ENCODE data around the gene RPL27A. TPM values are rescaled to one million over a fixed set of nuclear protein-coding genes. Genes with fewer than 3 reads are reported as not detected.

The RPL27A gene
- 952 and 1,303 TPM in 2 replicates for total RNA-seq
- polyA plus RNA-seq = 1,047 and 1,363 TPM in 2 replicates
- 1,329 and 1,448 TPM in 2 replicates for polyA plus RNA-seq (2011; cell fraction: cytosol; rRNA removed)
- polyA plus RNA-seq (2011; cell fraction: nucleus; rRNA removed) = 314 and 358 TPM in 2 replicates
- 1,567 and 2,454 TPM in 2 replicates for polyA plus RNA-seq (2012)
- polyA minus RNA-seq = 388 and 392 TPM in 2 replicates
- polyA minus RNA-seq (2011; cell fraction: cytosol; rRNA and poly(A)+ RNA removed) = 855 TPM
- 174 and 196 TPM in 2 replicates for polyA minus RNA-seq (2011; cell fraction: nucleus; rRNA and poly(A)+ RNA removed)
- percentile 99 among the genes with signal in this experiment for Bru-seq, nascent RNA
- BruChase-seq, experiment 1, labeled RNA remaining after a 6-hour chase = percentile 99 among the genes with signal in this experiment
- BruChase-seq, experiment 2, labeled RNA remaining after a 2-hour chase = percentile 98 among the genes with signal in this experiment
- long read RNA-seq, full-length matches to known transcripts = 497 of 553 reads
- long read RNA-seq, partial matches to known transcripts = 34 of 553 reads
- long read RNA-seq, other reads (novel, unspliced or antisense) = 22 of 553 reads

GRCh38 chr11:8682303-8683114, at the start of gene RPL27A, which contains the start of gene TRIM66:
Gene RPL27A (plus strand): TSS chr11:8682792. CDS start chr11:8682814, 22 bp downstream.
Gene TRIM66 (minus strand): TSS chr11:8682665. CDS start chr11:8672274, 10,391 bp downstream.
- Histone ChIP-seq H3K4me1 (ENCODE audit: control insufficient read depth, extremely low read depth, insufficient read depth, low read length) (peaks cover 30% of the 10 kb centered on the region), H3K79me2 (ENCODE audit: control insufficient read depth, insufficient read depth, low read length) (peaks cover 37% of the 10 kb centered on the region), H3K9ac (replicated peaks; ENCODE audit: extremely low read depth, insufficient read depth, low read length) (peak within 1 kb of the TSS; percentile 99), H3K9me3 (replicated peaks; ENCODE audit: control insufficient read depth, insufficient read depth, low read length) (no peaks in the 10 kb centered on the region), H3K27ac (ENCODE audit: insufficient read depth, low read depth, low read length) (peak within 1 kb of the TSS; percentile 86), H3K4me2 (ENCODE audit: insufficient read depth, low read length) (peak within 1 kb of the TSS; percentile 98), H3K27me3 (ENCODE audit: control insufficient read depth in 2 of 2, insufficient read depth in 2 of 2, low read length in 2 of 2) (no peaks in the 10 kb centered on the region), H2AFZ (ENCODE audit: low read depth, low read length) (peak within 1 kb of the TSS; percentile 43), H4K20me1 (replicated peaks; ENCODE audit: control insufficient read depth, extremely low read depth, insufficient read depth, low read length) (peaks cover 2% of the 10 kb centered on the region), H3K36me3 (ENCODE audit: control insufficient read depth in 2 of 2, extremely low read depth in 1 of 2, insufficient read depth in 2 of 2, low read length in 2 of 2) (peaks cover 19 to 20% of the 10 kb centered on the region in 2 experiments), H3K4me3 (replicated peaks in 1 of 3; ENCODE audit: insufficient read depth in 1 of 3, low read depth in 1 of 3, low read length in 3 of 3) (peak within 1 kb of the TSS; percentile 58 to 92 (median 88)), H3K9me1 (replicated peaks; ENCODE audit: control insufficient read depth, extremely low read depth, insufficient read depth, low read length) (no peaks in the 10 kb centered on the region)
- BruUV-seq (replicated peaks) = TSS peak; percentile 88
- intact Hi-C loops (cut with micrococcal nuclease) = loop anchor here (1.0 to 5.0 kb wide), 3 partner anchors 11 to 282 kb away; partner anchors contain the start of gene TMEM9B
- POLR2A ChIA-PET = interaction anchor here (0.5 to 1.5 kb wide), 9 partner anchors 10 to 838 kb away, joined by 3 to 9 read pairs (median 3); partner anchors contain the start of gene AKIP1
- peak; percentile 97 for DNase-seq (ENCODE audit: low read depth, low spot score)
- no peak for TF ChIP-seq FOS (IDR thresholded peaks at IDR 0.05; ENCODE audit: borderline replicate concordance, insufficient read depth, low read length)
- peak; percentile 44 for TF ChIP-seq MAX (IDR thresholded peaks at IDR 0.05; ENCODE audit: insufficient read depth, insufficient read length)
- no peak for TF ChIP-seq JUN (IDR thresholded peaks at IDR 0.05; ENCODE audit: borderline replicate concordance, insufficient read depth, insufficient read length, low read depth)
- peak; percentile 100 for TF ChIP-seq POLR2A (IDR thresholded peaks at IDR 0.05; ENCODE audit: low read depth, low read length)
- no peak for TF ChIP-seq GATA2 (IDR thresholded peaks at IDR 0.05; ENCODE audit: insufficient read depth, insufficient read length, low read depth, low read length)
- peak; percentile 18 for TF ChIP-seq MYC (IDR thresholded peaks at IDR 0.05; ENCODE audit: low read depth, low read length)
- TF ChIP-seq CTCF (IDR thresholded peaks at IDR 0.05; ENCODE audit: extremely low read depth in 1 of 2, insufficient read depth in 1 of 2, low read depth in 1 of 2, low read length in 2 of 2) = peak in 1 of 2 donors; percentile 7
- TF ChIP-seq POLR2AphosphoS5 (IDR thresholded peaks at IDR 0.05; ENCODE audit: insufficient read depth, low read depth, low read length) = peak; percentile 100
- no peak for TF ChIP-seq EZH2 (IDR thresholded peaks at IDR 0.05; ENCODE audit: borderline replicate concordance, low read depth, low read length, severe bottlenecking)
- dilution Hi-C loops (cut with MboI; ENCODE audit: extremely low pct_ligation_motif_present, low sequenced_read_pairs) = no loop called here
- CTCF ChIA-PET = interaction anchor here (0.6 to 2.7 kb wide), 12 partner anchors 9 to 277 kb away, joined by 3 to 17 read pairs (median 4); no protein-coding TSS in a partner anchor
- FAIRE-seq = peak; percentile 93

Data from endothelial cell of umbilical vein (primary cell).